AG04449 (cell line): ENCODE data around the gene PTPN12.
A peak's percentile ranks its signal among the peaks of the same experiment; 100 is the strongest.

ENCODE experiments used
- CTCF ChIA-PET: fragments of 350-600 bp; formaldehyde crosslinking; extraction: SDS; loops from one replicate; lab custom pipeline; 2021; ENCODE audit warnings: antibody characterized with exemption; lab: Yijun Ruan, JAX
- POLR2A ChIA-PET: fragments of 400-600, 350-600 bp; formaldehyde crosslinking; extraction: SDS; loops from one replicate; lab custom pipeline; 2020; ENCODE audit warnings: antibody characterized with exemption, inconsistent platforms; lab: Yijun Ruan, JAX
- DNase-seq: peaks from one replicate; pipeline ENCODE4 v3.0.0-alpha.2; 2010; ENCODE audit warnings: low read depth, low spot score
- H3K4me3 ChIP-seq: 2 replicates; pipeline ENCODE4 v1.5.1; 2011; ENCODE audit warnings: low read depth, mild to moderate bottlenecking, control low read depth, low read length
- TF ChIP-seq, protein P1 (sequence below): IDR thresholded peaks from one replicate; pipeline ENCODE4 v1.5.1; 2011; ENCODE audit warnings: mild to moderate bottlenecking, moderate library complexity, low read length, control low read depth, inconsistent platforms; ENCODE audit not compliant: insufficient read depth; ENCODE audit errors: missing control alignments

Gene PTPN12

GRCh38 chr7:77537136-77537777 lies at the start of gene PTPN12:
Gene PTPN12 (plus strand): TSS chr7:77537295. CDS start chr7:77537547, 252 bp downstream.
- H3K4me3 ChIP-seq = peak within 1 kb of the TSS; percentile 98
- DNase-seq = no peak
- ChIA-PET CTCF (no interaction called here), POLR2A (no interaction called here)
- TF ChIP-seq, protein P1, sequence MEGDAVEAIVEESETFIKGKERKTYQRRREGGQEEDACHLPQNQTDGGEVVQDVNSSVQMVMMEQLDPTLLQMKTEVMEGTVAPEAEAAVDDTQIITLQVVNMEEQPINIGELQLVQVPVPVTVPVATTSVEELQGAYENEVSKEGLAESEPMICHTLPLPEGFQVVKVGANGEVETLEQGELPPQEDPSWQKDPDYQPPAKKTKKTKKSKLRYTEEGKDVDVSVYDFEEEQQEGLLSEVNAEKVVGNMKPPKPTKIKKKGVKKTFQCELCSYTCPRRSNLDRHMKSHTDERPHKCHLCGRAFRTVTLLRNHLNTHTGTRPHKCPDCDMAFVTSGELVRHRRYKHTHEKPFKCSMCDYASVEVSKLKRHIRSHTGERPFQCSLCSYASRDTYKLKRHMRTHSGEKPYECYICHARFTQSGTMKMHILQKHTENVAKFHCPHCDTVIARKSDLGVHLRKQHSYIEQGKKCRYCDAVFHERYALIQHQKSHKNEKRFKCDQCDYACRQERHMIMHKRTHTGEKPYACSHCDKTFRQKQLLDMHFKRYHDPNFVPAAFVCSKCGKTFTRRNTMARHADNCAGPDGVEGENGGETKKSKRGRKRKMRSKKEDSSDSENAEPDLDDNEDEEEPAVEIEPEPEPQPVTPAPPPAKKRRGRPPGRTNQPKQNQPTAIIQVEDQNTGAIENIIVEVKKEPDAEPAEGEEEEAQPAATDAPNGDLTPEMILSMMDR = no peak

DNA sequence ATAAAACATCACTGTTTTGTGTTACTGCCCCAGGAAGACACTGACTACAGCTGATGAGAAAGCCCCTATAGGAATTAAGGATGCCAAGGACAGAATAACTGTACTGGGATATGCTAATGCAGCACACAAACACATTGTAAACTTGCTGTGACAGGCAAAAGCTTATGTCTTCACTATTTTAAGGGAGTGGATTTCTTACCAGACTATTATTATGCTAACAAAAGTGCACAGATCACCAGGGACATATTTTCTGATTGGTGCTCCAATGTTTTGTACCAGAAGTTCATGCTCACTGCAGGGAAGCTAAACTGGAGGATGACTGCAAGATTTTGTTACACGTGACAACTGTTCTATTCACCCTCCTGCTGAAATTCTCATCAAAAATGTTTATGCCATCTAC lies 48.1 kb upstream of the PTPN12 start:
- TF ChIP-seq, protein P1 = no peak
- ChIA-PET CTCF (no interaction called here), POLR2A (no interaction called here)
- H3K4me3 ChIP-seq = no peak overlapping the region
- DNase-seq = no peak

- TF ChIP-seq, protein P1 = no peak
- ChIA-PET POLR2A (no interaction called here), CTCF (no interaction called here)
- DNase-seq = no peak
- no peak overlapping the region for H3K4me3 ChIP-seq
These were observed 40.0 kb upstream of the PTPN12 start for GRCh38 chr7:77497079-77497478.

GRCh38 chr7:77498659-77499379 lies 38.3 kb upstream of the PTPN12 start:
- CTCF ChIA-PET = no interaction called here
- TF ChIP-seq, protein P1 = no peak
- H3K4me3 ChIP-seq = no peak overlapping the region
- POLR2A ChIA-PET = no interaction called here
- no peak for DNase-seq

DNA sequence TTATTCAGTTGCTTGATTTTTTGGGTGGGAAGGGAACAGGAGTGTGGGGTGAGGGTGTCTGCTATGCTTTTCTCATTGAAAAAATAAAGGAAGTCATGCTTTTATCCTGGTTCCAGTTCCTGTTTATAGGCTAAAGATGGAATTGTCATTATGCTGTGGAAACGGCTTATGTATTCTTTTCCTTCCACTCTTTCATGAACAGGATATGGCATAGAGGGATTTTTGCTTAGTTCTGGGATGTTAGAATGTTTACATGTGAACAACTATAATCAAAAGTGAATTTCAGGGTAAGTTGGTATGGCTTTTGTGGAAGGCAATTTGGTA lies 35.9 kb upstream of the PTPN12 start:
- no peak for DNase-seq
- POLR2A ChIA-PET = no interaction called here
- TF ChIP-seq, protein P1 = no peak
- CTCF ChIA-PET = no interaction called here
- H3K4me3 ChIP-seq = no peak overlapping the region

- ChIA-PET POLR2A (no interaction called here), CTCF (interaction anchor here (2.3 kb wide), 1 partner anchor 11 kb away, joined by 5 read pairs; no protein-coding TSS in a partner anchor)
- DNase-seq = no peak
- TF ChIP-seq, protein P1 = no peak
- no peak overlapping the region for H3K4me3 ChIP-seq
These were observed 32.1 kb upstream of the PTPN12 start for GRCh38 chr7:77504951-77505350.
